Skin epidermis (tissue), 12 donors: ENCODE measurements around the gene MEX3A.

Experiments
- H3K27ac ChIP-seq, 21 experiments: fragments of 200-600 bp; sonication (generic) in 11 of 21; one replicate each; pipeline ENCODE4 v1.5.0; 2020; ENCODE audit warnings: mild to moderate bottlenecking in 3 of 21, inconsistent platforms in 2 of 21, moderate library complexity in 2 of 21
- H3K4me3 ChIP-seq, 7 experiments: fragments of 200-600 bp; sonication (generic) in 2 of 7; one replicate each; pipeline ENCODE4 v1.5.0; 2020; ENCODE audit warnings: inconsistent platforms in 2 of 7, mild to moderate bottlenecking in 2 of 7, moderate library complexity in 1 of 7

MEX3A gene

DNA sequence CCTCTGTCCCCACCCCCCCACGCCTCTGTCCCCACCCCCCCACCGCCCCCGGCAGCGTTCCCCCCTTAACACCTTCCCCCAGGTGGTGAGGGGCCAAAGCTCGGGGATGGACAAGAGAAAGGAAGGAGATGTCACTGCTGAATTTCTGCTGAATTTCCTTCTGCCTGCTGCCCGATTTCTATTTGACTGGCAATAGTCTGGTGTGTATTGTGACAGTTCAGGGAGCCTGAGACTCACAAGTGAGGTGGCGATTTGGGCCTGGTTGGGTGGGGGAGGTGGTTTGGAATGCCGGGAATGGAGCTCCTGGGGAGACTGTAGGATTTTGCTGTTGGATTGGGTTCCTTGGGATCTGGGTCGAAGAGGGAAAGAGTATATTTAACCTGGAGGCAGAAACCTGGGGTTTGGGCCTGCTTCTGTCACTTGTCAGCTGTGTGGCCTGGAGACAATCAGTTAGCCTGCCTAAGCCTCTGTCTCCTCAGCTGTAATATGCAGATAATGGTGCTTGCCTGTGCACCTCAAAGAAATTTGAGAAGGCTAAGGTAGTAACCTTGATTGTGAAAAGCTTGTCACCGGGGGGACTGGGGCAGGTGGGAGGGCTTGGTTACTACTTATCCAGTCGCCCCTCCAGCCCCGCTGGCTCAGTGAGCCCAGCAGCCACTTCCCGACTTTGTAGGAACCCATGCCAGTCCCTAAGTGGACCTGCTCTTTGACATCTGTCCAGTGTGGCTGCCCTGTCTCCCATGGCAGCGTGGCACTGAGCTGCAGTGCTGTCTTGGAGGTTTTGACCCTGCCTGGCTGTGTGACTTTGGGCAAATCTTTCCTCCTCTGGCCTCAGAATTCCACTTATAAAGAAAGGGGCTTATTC lies 24.6 kb upstream of the MEX3A start:
- Histone ChIP-seq H3K27ac (peak overlapping the region; percentile 8 to 100 (median 96)), H3K4me3 (peak overlapping the region in 6 of 7 experiments; percentile 14 to 33 (median 25))

DNA sequence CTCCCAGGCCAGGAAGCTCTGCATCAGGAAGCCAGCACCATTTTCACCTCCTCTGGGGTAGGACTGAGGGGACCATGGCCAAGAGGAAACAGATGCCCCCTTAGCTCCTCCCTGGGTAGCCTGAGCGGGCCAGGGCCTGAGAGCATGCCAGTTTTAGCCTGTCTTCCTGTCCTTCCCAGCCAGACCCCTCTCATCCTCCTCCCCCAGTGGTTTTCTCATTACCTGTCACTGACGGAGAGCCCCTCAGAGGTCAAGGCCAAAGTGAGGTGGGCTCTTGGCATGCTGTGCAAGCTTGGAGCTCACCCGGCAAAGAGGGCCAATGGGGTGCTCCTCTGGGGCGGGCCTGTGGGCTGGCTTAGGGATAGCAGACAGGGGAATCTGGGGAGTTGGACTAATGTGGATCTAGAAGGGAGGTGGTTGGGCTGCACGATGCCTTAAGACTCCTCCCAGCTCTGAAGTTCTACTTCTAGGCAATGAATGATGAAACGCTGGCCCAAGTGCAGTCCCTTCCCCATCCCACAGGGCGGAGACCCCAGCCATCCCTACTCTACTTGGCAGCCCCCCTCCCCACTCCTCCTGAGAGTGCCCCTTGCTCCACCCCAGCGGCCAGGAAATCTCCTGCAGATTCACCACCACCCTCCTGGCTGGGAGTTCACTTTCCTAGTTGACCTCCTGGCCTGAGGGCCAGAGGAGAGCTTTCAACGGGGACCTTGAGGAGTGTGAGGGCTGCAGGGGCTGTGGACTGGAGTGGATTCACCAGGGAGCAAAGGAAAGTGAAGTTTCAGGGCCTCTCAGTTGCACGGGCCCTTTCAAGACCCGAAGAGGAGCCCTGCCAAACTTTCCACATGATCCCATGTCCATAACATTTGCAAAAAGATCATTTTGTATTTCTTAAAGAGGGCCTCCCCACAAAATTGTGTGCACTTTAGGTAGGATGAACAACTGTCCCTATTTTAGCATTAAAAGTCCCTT lies 22.9 kb upstream of the MEX3A start:
- peak overlapping the region in 5 of 7 experiments; percentile 0 to 33 (median 26) for H3K4me3 ChIP-seq
- peak overlapping the region; percentile 80 to 100 (median 96) for H3K27ac ChIP-seq

DNA sequence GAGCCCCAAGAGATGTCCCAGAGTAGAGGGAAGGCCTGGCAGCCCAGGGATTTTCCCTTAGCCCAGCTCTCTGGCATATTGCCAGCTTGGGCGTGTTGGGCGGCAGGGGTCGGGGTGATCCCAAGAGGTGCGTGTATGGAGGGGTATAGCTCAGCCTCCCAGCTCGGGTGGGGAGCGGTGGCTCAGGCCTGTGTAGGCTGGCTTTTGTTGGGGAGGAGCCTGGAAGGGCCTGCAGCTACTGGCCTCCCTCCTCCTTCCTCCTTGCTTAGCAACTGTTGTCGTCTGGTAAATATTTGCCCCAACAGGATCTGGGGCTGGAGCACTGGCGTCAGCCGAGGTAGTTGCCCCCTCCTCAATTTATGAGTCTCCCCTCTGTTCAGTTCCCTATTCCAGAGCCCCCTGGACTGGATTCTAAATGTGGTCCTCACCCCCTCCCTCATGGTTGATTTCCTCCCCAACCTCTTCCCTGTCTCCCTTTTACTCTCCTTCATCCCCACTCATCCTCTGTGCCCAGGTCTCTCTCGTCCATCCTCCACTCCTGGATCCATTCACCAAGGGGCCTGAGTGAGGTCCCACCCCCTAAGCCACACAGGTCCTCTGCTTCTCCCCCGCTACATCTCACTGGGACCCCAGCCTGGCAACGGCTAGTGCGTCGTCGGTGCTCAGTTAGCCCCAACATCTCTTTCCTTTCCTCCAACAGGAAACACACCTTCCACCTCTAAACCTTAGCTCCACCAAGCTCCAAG lies 22.0 kb upstream of the MEX3A start:
- H3K27ac ChIP-seq = peak overlapping the region; percentile 80 to 100 (median 96)
- H3K4me3 ChIP-seq = peak overlapping the region in 4 of 7 experiments; percentile 5 to 24 (median 7)

GRCh38 chr1:156103521-156103947 lies 21.3 kb upstream of the MEX3A start:
- H3K4me3 ChIP-seq = peak overlapping the region in 2 of 7 experiments; percentile 7 to 21
- peak overlapping the region; percentile 80 to 100 (median 96) for H3K27ac ChIP-seq

DNA sequence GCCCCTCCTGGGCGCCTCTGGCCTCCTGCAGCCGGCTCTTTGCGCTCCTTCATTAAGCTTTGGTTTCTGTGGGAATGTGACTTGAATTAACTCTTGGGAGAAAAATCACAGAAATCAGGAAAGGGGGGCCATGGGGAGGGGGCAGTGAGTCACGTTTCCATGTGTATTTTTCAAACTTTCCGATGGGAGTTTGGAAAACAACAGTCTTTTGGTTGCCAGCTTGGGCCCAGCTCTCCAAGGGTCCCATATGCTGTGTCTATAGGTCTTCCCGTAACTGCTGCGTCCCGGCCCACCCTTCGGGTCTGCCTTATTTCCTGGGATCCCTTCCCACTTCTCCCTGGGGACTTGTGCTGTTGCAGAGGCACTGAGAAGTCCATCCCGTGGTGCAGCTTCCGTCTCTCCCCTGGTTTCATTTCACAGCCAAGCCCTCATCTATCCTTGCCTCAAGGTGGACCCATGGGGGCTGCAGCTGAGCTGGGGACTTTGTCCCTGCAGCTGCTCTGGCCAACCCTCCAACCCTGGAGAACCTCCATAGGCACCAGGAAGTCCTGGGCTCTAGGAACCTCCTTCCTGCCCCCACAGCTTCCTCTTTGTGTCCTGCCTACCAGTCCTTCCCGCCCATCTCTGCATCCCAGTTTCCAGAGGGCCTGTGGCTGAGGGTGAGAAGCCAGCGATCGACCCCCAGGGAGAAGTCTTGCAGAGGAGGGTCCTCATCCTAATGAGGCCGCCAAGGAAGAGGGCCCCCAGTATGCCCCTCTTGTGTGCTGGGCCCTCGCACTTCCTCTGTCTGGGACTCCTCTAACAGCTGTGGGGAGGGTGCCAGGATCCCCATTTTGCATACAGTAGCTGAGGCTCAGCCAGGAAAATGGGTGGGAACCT lies 20.6 kb upstream of the MEX3A start:
- Histone ChIP-seq H3K4me3 (peak overlapping the region in 1 of 7 experiments; percentile 21), H3K27ac (peak overlapping the region; percentile 54 to 100 (median 96))

DNA sequence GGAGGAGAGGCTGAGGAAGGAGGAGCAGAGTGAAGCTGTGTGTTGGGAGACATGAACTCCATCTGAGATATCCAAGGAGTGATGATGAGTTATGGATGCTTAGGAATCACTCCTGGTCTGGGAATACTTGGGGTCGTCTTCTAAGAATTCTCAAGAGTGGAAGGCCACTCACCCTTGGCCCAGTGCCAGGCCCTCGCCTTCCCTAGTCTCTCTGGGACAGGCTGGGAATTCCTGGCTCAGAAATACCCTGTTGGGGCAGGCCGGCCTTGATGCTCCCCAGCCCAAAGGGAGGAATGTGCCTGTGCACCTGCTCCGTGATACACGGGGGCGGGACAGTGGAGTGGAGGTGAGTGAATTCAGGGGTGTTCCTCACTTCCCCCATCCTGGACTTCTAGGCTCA lies 19.6 kb upstream of the MEX3A start:
- Histone ChIP-seq H3K27ac (peak overlapping the region in 20 of 21 experiments; percentile 63 to 100 (median 96)), H3K4me3 (no peak overlapping the region)

DNA sequence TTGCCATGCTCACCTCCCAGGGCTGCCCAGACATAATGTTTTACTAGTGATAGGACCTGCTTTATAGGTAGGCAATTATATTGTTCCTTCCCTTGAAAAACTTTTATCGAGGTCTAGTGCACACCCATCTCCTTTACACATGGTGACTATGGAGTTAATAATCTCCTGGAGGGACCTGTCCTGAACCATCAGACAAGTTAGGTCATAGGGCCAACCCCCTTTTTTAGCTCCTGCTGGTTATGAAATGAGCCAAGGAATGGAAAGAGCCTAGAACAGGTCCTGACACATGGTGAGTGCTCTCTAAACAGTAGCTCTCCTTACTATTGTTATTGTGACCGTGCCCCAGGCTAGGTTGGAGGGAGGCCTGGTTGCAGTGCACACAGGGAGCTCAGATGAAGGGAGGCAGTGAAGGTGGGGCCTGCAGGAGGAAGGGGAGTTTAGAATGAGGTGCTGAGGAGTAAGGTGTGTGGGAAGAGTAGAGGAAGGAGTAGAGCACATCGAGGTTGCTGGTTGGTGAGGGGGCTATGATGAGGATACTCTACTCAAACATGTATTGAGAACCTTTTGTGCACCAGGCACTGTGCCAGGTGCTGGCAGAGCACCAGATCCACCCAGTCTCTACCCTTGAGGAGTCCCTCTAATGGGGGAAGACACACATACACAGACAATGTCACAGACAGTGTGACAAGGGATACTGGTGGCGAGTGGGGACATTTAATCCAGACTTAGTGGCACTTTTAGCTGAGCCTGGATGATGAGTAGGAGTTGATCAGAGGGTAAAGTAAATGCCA lies 18.1 kb upstream of the MEX3A start:
- no peak overlapping the region for H3K4me3 ChIP-seq
- H3K27ac ChIP-seq = peak overlapping the region in 15 of 21 experiments; percentile 3 to 100 (median 92)

DNA sequence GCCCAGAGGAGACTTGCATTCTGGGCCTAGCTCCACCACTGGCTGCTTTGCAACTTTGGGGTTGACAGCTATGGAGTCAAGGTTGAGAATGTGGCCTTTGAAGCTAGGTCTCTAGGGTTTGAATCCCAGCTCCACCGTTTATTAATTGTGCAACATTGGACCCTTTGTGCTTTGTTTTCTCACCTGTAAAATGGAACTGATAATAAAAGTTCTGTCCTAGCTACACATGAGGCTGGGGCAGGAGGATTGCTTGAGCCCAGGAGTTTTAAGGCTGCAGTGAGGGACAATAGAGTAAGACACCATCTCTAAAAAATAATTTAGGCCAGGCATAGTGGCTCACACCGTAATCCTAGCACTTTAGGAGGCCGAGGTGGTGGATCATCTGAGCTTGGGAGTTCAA lies 17.0 kb upstream of the MEX3A start:
- H3K27ac ChIP-seq = peak overlapping the region in 14 of 21 experiments; percentile 1 to 99 (median 76)
- no peak overlapping the region for H3K4me3 ChIP-seq

- Histone ChIP-seq H3K4me3 (no peak overlapping the region), H3K27ac (peak overlapping the region in 14 of 21 experiments; percentile 1 to 99 (median 76))
These were observed 16.5 kb upstream of the MEX3A start for GRCh38 chr1:156098784-156099183.

GRCh38 chr1:156097499-156098178 lies 15.4 kb upstream of the MEX3A start:
- H3K27ac ChIP-seq = peak overlapping the region in 19 of 21 experiments; percentile 6 to 94 (median 89)

GRCh38 chr1:156096640-156097391 lies 14.6 kb upstream of the MEX3A start:
- Histone ChIP-seq H3K4me3 (no peak overlapping the region), H3K27ac (peak overlapping the region; percentile 35 to 94 (median 88))

More at GRCh38 chr1:156097499-156098178, 15.4 kb upstream of the MEX3A start:
- H3K4me3 ChIP-seq = no peak overlapping the region

DNA sequence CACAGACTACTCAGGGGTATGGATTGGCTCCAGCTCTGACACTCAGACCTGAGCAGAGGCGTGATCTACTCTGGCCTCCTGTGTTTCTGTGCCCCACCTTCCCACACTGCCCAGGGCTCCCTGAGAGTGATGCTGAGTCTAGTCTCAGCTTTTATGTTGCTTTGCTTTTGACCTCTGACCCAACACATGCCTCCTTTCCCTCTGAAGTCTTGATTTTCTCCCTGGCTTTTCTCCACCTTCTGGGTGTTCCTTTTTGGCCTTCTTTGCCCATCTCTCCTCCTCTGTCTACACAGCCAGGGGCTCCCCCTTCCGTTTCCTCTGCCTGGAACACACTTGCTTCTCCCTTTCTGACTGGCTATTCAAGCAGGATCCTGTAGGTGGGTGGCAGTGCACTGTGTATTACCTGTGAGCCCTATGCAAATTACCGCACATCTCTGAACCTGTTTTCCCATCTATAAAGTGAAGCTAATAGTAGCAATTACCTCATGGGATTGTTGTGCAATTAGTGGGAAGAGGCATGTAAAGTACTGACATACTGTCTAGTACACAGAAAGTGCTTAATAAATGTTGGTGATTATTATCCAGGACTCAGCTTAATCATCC lies 13.7 kb upstream of the MEX3A start:
- peak overlapping the region; percentile 35 to 94 (median 88) for H3K27ac ChIP-seq
- H3K4me3 ChIP-seq = no peak overlapping the region

- H3K27ac ChIP-seq = no peak overlapping the region
- no peak overlapping the region for H3K4me3 ChIP-seq
These were observed 9.3 kb upstream of the MEX3A start for GRCh38 chr1:156091610-156092009.

DNA sequence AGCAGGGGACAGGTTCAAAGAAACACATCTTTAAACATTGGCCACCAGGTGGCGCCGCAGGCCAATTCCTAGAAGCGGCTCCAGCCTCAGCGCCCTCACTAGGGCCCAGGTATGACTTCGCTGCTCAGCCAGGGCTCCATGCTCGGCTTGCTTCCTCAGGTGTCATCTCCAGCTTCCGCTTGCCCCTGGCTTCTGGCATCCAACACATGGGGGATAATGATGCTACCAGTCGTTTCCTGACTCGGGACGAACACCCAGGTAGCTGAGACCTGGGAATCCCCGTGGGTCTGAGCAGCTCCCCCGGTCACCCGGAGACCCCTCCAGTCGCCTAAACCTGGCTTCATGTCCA lies 8.5 kb upstream of the MEX3A start:
- H3K27ac ChIP-seq = peak overlapping the region in 3 of 21 experiments; percentile 14 to 53 (median 17)

GRCh38 chr1:156090138-156090839 lies 8.0 kb upstream of the MEX3A start:
- H3K4me3 ChIP-seq = no peak overlapping the region
- peak overlapping the region in 5 of 21 experiments; percentile 27 to 53 (median 43) for H3K27ac ChIP-seq

More for the DNA sequence above, 8.5 kb upstream of the MEX3A start:
- H3K4me3 ChIP-seq = no peak overlapping the region
